Colonic mucosa (tissue), 4 donors: ENCODE data around the gene IFITM1. TPM values are rescaled to one million over a fixed set of nuclear protein-coding genes. Genes with fewer than 3 reads are reported as not detected.
"Not testable (repeated sequence)": the region's sequence is repeated elsewhere in the genome, so short reads cannot be mapped to it uniquely, and the experiment has no call there.

Source experiments
- DNase-seq: peaks from one replicate; pipeline ENCODE4 v3.0.0-alpha.2; 2020
- H3K27ac ChIP-seq: fragments of 200-600 bp; one replicate; pipeline ENCODE4 v1.8.0; 2021
- H3K27me3 ChIP-seq: fragments of 200-600 bp; one replicate; pipeline ENCODE4 v1.8.0; 2021
- H3K36me3 ChIP-seq: fragments of 200-600 bp; one replicate; pipeline ENCODE4 v1.8.0; 2021
- H3K4me1 ChIP-seq: fragments of 200-600 bp; one replicate; pipeline ENCODE4 v1.8.0; 2021; ENCODE audit warnings: mild to moderate bottlenecking
- H3K4me3 ChIP-seq: fragments of 200-600 bp; one replicate; pipeline ENCODE4 v1.8.0; 2021
- H3K9ac ChIP-seq, 2 donors: one replicate each; pipeline ENCODE4 v1.7.0; 2013; ENCODE audit warnings: control low read depth in 2 of 2, low read depth in 2 of 2, low read length in 2 of 2
- H3K9me3 ChIP-seq: fragments of 200-600 bp; one replicate; pipeline ENCODE4 v1.8.0; 2021
- CTCF ChIP-seq: fragments of 200-600 bp; IDR thresholded peaks from one replicate; pipeline ENCODE4 v1.8.0; 2022; ENCODE audit warnings: antibody characterized with exemption, mild to moderate bottlenecking
- intact Hi-C: fragments of 100-400 bp; cut with DNase I; formaldehyde crosslinking; loops from one replicate; pipeline ENCODE4 v1.14.1; 2022
- total RNA-seq, 2 donors: library from RNA; stranded (reverse); fragmentation: NEBNext Ultra II Directional in 1 of 2; extraction: Animal tissue kit (Norgen Biotek cat#: 25700) in 1 of 2; gene quantifications; one replicate each; pipeline ENCODE4 v1.2.1, GENCODE V29; 2021
- donor health status: healthy.
- donor health status: DM: no; HTN: no; CAD: no.
- donor health status: DM: no; HTN: no; CAD: no.

IFITM1 gene
- total RNA-seq, 2 donors from 2014 or later = 63.3 to 101 TPM

GRCh38 chr11:285021-285893 is 28.6 kb upstream of the IFITM1 start:
- peaks cover 7% of the 10 kb centered on the region for H3K4me1 ChIP-seq
- no peak overlapping the region for H3K9ac ChIP-seq
- H3K27ac ChIP-seq = no peak overlapping the region
- peaks cover 36% of the 10 kb centered on the region for H3K27me3 ChIP-seq
- intact Hi-C loops = no loop called here
- DNase-seq = no peak
- no peaks in the 10 kb centered on the region for H3K36me3 ChIP-seq
- no peak overlapping the region for H3K4me3 ChIP-seq
- TF ChIP-seq CTCF = no peak
- H3K9me3 ChIP-seq = no peaks in the 10 kb centered on the region

GRCh38 chr11:285894-286220 is 28.0 kb upstream of the IFITM1 start:
- no peak overlapping the region for H3K27ac ChIP-seq
- H3K9me3 ChIP-seq = no peaks in the 10 kb centered on the region
- H3K4me1 ChIP-seq = peaks cover 4% of the 10 kb centered on the region
- no peak overlapping the region for H3K4me3 ChIP-seq
- H3K9ac ChIP-seq = no peak overlapping the region
- no peaks in the 10 kb centered on the region for H3K36me3 ChIP-seq
- peaks cover 30% of the 10 kb centered on the region for H3K27me3 ChIP-seq
- no peak for DNase-seq
- no peak for TF ChIP-seq CTCF
- intact Hi-C loops = no loop called here

GRCh38 chr11:286977-287820 is 26.6 kb upstream of the IFITM1 start:
- H3K4me3 ChIP-seq, H3K9me3 ChIP-seq, DNase-seq, H3K4me1 ChIP-seq, intact Hi-C loops, H3K36me3 ChIP-seq, H3K27ac ChIP-seq: not testable (repeated sequence)
- Histone ChIP-seq H3K27me3 (peaks cover 17% of the 10 kb centered on the region), H3K9ac (peak overlapping the region in 1 of 2 donors; percentile 55)

GRCh38 chr11:287821-288477 is 25.9 kb upstream of the IFITM1 start:
- peak overlapping the region; percentile 44 for H3K27ac ChIP-seq
- no peak for TF ChIP-seq CTCF
- H3K36me3 ChIP-seq = no peaks in the 10 kb centered on the region
- peak overlapping the region; percentile 76 to 77 for H3K9ac ChIP-seq
- H3K27me3 ChIP-seq = peaks cover 9% of the 10 kb centered on the region
- DNase-seq = no peak
- no peaks in the 10 kb centered on the region for H3K9me3 ChIP-seq
- intact Hi-C loops = no loop called here
- H3K4me3 ChIP-seq = peak overlapping the region; percentile 73
- no peaks in the 10 kb centered on the region for H3K4me1 ChIP-seq

GRCh38 chr11:288478-289397 is 25.1 kb upstream of the IFITM1 start, which contains the start of gene PGGHG:
PGGHG (plus strand) TSS chr11:289126; CDS start chr11:289817, 691 bp downstream.
- peak; percentile 84 for DNase-seq
- Histone ChIP-seq H3K4me1 (no peaks in the 10 kb centered on the region), H3K9me3 (no peaks in the 10 kb centered on the region), H3K36me3 (no peaks in the 10 kb centered on the region), H3K27ac (peak within 1 kb of the TSS; percentile 44), H3K9ac (peak within 1 kb of the TSS; percentile 76 to 77), H3K4me3 (peak within 1 kb of the TSS; percentile 73), H3K27me3 (peaks cover 6% of the 10 kb centered on the region)
- intact Hi-C loops = no loop called here
- TF ChIP-seq CTCF = no peak
